Measurements from ENCODE around the gene KLHL21. TPM values are rescaled to one million over a fixed set of nuclear protein-coding genes. Genes with fewer than 3 reads are reported as not detected.
A peak's percentile ranks its signal among the peaks of the same experiment; 100 is the strongest.

Gene KLHL21
- total RNA-seq, 1 experiment from 2014 or later: 27.5 TPM

DNA sequence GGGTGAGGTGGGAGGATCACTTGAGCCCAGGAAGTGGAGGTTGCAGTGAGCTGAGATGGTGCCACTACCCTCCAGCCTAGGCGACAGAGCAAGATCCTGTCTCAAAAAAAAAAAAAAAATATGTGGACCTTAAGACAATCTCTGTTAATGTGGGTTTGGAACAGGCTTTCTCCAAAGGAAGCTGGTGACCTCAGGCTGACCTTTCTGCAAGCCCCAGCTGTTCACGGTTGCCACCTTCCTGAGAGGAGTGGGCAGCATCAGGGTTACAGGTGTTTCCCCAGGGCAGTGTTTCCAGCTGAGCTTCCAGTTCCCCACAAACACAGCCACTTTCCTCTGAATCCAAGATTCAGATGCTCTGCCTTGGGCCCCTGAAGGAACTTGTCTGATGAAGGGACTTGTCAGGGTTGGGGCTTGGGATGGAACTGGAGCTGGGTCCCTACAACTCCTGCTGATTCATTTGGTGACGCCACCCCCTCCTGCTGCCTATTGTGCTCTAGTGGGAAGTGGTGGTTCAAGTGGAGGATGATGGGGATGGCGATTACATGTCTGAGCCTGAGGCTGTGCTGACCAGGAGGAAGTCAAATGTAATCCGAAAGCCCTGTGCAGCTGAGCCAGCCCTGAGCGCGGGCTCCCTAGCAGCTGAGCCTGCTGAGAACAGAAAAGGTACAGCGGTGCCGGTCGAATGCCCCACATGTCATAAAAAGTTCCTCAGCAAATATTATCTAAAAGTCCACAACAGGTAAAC is 20.9 kb downstream of the KLHL21 start:
- no peaks in the 10 kb centered on the region for H3K9me2 ChIP-seq (ENCODE audit: insufficient read depth)
- ChIA-PET CTCF (no interaction called here), RAD21 (ENCODE audit: low non-redundant PET in 1 of 2, low total read pairs in 2 of 2, uncharacterized antibody in 2 of 2, unreplicated experiment in 2 of 2) (no interaction called here), POLR2A (no interaction called here)
- ATAC-seq (no peak), DNase-seq (ENCODE audit: low read depth, low spot score) (no peak)
- no peak overlapping the region for H3K27ac ChIP-seq (ENCODE audit: low read depth, low read length)
- BruUV-seq (replicated peaks): no TSS peak
- no peaks in the 10 kb centered on the region for H4K20me1 ChIP-seq (ENCODE audit: insufficient read depth)
- intact Hi-C loops (cut with micrococcal nuclease): no loop called here
- no peaks in the 10 kb centered on the region for H3K9me3 ChIP-seq (ENCODE audit: control insufficient read depth in 1 of 2, insufficient read depth in 1 of 2, low read depth in 1 of 2, low read length in 2 of 2)
- H3K4me3 ChIP-seq (replicated peaks in 1 of 2; ENCODE audit: low read depth in 1 of 2, low read length in 2 of 2): no peak overlapping the region
- no peak overlapping the region for H2AFZ ChIP-seq (ENCODE audit: low read depth, low read length, poor library complexity, severe bottlenecking)
- peak overlapping the region; percentile 84 for H3K4me2 ChIP-seq (ENCODE audit: low read length)
- no peak for TF ChIP-seq FOSL1 (IDR thresholded peaks at IDR 0.05; ENCODE audit: low read depth)
- TF ChIP-seq EZH2 (IDR thresholded peaks at IDR 0.05): no peak
- no peak for TF ChIP-seq ELF1 (IDR thresholded peaks at IDR 0.05; ENCODE audit: borderline replicate concordance, low read depth)
- no peak for TF ChIP-seq CEBPB (IDR thresholded peaks at IDR 0.05; ENCODE audit: low read depth)
- no peak for TF ChIP-seq SRF (IDR thresholded peaks at IDR 0.05; ENCODE audit: low read depth)
- no peak for TF ChIP-seq JUND (IDR thresholded peaks at IDR 0.05)
- no peak for TF ChIP-seq ZNF274 (IDR thresholded peaks at IDR 0.05; ENCODE audit: low read depth, low read length)
- TF ChIP-seq EZH2phosphoT487 (IDR thresholded peaks at IDR 0.05; ENCODE audit: borderline replicate concordance): no peak
- no peak for TF ChIP-seq POLR2AphosphoS5 (IDR thresholded peaks at IDR 0.05; ENCODE audit: low read depth, low read length)
- no peak for TF ChIP-seq POLR2A (IDR thresholded peaks at IDR 0.05; ENCODE audit: borderline replicate concordance, extremely low read depth, insufficient read depth, insufficient read length)
- TF ChIP-seq, protein P1, sequence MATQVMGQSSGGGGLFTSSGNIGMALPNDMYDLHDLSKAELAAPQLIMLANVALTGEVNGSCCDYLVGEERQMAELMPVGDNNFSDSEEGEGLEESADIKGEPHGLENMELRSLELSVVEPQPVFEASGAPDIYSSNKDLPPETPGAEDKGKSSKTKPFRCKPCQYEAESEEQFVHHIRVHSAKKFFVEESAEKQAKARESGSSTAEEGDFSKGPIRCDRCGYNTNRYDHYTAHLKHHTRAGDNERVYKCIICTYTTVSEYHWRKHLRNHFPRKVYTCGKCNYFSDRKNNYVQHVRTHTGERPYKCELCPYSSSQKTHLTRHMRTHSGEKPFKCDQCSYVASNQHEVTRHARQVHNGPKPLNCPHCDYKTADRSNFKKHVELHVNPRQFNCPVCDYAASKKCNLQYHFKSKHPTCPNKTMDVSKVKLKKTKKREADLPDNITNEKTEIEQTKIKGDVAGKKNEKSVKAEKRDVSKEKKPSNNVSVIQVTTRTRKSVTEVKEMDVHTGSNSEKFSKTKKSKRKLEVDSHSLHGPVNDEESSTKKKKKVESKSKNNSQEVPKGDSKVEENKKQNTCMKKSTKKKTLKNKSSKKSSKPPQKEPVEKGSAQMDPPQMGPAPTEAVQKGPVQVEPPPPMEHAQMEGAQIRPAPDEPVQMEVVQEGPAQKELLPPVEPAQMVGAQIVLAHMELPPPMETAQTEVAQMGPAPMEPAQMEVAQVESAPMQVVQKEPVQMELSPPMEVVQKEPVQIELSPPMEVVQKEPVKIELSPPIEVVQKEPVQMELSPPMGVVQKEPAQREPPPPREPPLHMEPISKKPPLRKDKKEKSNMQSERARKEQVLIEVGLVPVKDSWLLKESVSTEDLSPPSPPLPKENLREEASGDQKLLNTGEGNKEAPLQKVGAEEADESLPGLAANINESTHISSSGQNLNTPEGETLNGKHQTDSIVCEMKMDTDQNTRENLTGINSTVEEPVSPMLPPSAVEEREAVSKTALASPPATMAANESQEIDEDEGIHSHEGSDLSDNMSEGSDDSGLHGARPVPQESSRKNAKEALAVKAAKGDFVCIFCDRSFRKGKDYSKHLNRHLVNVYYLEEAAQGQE (IDR thresholded peaks at IDR 0.05; ENCODE audit: low read depth): no peak
- H3K36me3 ChIP-seq (ENCODE audit: control insufficient read depth in 1 of 2, insufficient read depth in 2 of 2, low read length in 2 of 2): peaks cover 0 to 2% of the 10 kb centered on the region in 2 experiments; a peak in 1 of 4 replicates
- peaks cover 14 to 23% of the 10 kb centered on the region in 2 experiments for H3K4me1 ChIP-seq (ENCODE audit: control insufficient read depth in 1 of 2, insufficient read depth in 2 of 2, low read length in 2 of 2)
- H3K9ac ChIP-seq (ENCODE audit: low read length): no peak overlapping the region
- no peaks in the 10 kb centered on the region for H3K27me3 ChIP-seq (ENCODE audit: insufficient read depth, low read length)
- peaks cover 30% of the 10 kb centered on the region for H3K79me2 ChIP-seq (ENCODE audit: insufficient read depth, low read length)
